Sigmoid colon (tissue), 7 donors: ENCODE results near the gene RER1. TPM values are rescaled to one million over a fixed set of nuclear protein-coding genes. Genes with fewer than 3 reads are reported as not detected.

Experiments
- DNase-seq: peaks from one replicate; pipeline ENCODE4 v3.0.0-alpha.2; 2019
- H3K27ac ChIP-seq, 4 donors: fragments of 200-600 bp; sonication (generic); one replicate each; pipeline ENCODE4 v1.5.1; 2016 to 2019; ENCODE audit warnings: mild to moderate bottlenecking in 1 of 4
- H3K27me3 ChIP-seq, 3 donors: fragments of 200-600 bp; sonication (generic); one replicate each; pipeline ENCODE4 v1.5.1; 2019; ENCODE audit warnings: mild to moderate bottlenecking in 1 of 3
- H3K36me3 ChIP-seq, 4 donors: fragments of 200-600 bp; sonication (generic); one replicate each; pipeline ENCODE4 v1.5.1; 2016 to 2019
- H3K4me1 ChIP-seq, 4 donors: fragments of 200-600 bp; sonication (generic); one replicate each; pipeline ENCODE4 v1.5.1; 2017 to 2019
- H3K4me3 ChIP-seq, 4 donors: fragments of 200-600 bp; sonication (generic); one replicate each; pipeline ENCODE4 v1.5.1; 2017 to 2019; ENCODE audit warnings: mild to moderate bottlenecking in 2 of 4, moderate library complexity in 1 of 4
- H3K9me3 ChIP-seq, 4 donors: fragments of 200-600 bp in 3 of 4; sonication (generic) in 3 of 4; one replicate each; pipeline versions ENCODE4 v1.5.1 to v1.6.1; 2013 to 2019
- CTCF ChIP-seq, 4 experiments: fragments of 450-650 bp in 3 of 4; fragments of 200-600 bp in 1 of 4; IDR thresholded peaks; one replicate each; pipeline ENCODE4 v1.5.1; 2016 to 2019; ENCODE audit warnings: antibody characterized with exemption in 4 of 4, mild to moderate bottlenecking in 3 of 4, moderate library complexity in 2 of 4
- EP300 ChIP-seq, 4 donors: sonication (generic); formaldehyde crosslinking; IDR thresholded peaks; one replicate each; pipeline ENCODE4 v1.6.1; 2017; ENCODE audit warnings: antibody characterized with exemption in 4 of 4
- POLR2A ChIP-seq, 2 donors: fragments of 450-650 bp; IDR thresholded peaks; one replicate each; pipeline ENCODE4 v1.6.1; 2016; ENCODE audit warnings: antibody characterized with exemption in 2 of 2, mild to moderate bottlenecking in 2 of 2, moderate library complexity in 2 of 2
- POLR2AphosphoS5 ChIP-seq, 4 donors: sonication (generic); formaldehyde crosslinking; IDR thresholded peaks; one replicate each; pipeline ENCODE4 v1.6.1; 2017; ENCODE audit warnings: antibody characterized with exemption in 4 of 4
- WGBS, 2 donors: extraction: QIAGEN DNeasy Blood & Tissue Kit; methylation state at CpG; one replicate each; pipeline ENCODE4 v1.1.7; 2013; 5-methylcytosine and 5-hydroxymethylcytosine counted together
- intact Hi-C: fragments of 100-400 bp; cut with DNase I; formaldehyde crosslinking; loops from one replicate; pipeline ENCODE4 v1.15.1; 2023
- polyA plus RNA-seq, 3 donors: library from polyadenylated mRNA; stranded (reverse); fragments of 200-250 nt; gene quantifications; one replicate each; pipeline ENCODE4 v1.2.3, GENCODE V29; 2013
- total RNA-seq, 4 donors: library from RNA; depleted of rRNA; stranded (reverse); fragments of >200 nt; gene quantifications; one replicate each; pipeline ENCODE4 v1.1.0, GENCODE V29; 2016
- donor health status: healthy with polysubstance abuse.
- donor health status: Bipolar disorder and iron deficiency.
- donor health status: healthy.

The RER1 gene
- total and polyA plus RNA-seq, 7 donors: 40.8 to 113 (median 51.7) TPM

DNA sequence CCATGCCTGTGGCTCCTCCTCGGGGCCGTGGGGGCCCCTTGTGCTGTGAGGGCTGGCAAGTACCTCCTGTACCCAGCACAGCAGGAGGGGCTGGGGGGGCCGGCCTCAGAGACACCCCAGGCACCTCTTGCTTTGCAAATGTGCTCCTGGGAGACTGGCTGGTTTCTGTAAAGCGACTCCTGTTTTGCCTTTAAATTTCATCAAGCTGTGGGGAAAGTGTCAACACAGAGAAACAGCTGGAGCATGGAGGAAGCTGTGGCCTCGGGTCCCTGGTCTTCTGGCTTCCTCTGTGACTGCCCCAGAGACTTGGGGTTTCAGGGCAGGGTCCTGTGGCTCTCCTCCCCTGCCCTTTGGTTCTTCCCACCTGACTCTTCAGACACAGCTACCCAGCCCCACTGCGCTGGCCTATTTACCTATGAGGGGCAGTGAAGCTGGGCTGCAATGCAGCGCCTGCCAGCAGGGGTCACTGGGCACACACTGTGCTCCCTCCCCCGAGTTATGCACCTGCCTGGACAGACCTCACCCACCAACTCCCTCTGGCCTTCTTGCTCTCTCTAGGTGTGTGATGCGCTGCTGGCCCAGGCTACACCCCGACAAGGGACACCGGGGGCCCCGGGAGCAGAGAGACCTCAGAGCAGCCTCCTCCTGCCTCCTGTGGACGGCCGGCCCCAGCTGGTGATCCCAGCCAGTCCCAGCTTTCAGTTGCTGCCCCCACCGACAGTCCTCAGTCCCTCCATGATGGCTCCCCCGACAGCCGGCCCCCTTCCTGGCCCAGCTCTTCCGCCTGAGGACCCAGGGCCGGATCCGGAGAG, 38.3 kb downstream of the RER1 start:
- Histone ChIP-seq H3K27me3 (peaks cover 5 to 91% (median 50%) of the 10 kb centered on the region in 3 donors), H3K4me1 (no peaks in the 10 kb centered on the region), H3K36me3 (no peaks in the 10 kb centered on the region), H3K27ac (no peak overlapping the region), H3K4me3 (no peak overlapping the region), H3K9me3 (peaks cover 0 to 6% (median 4%) of the 10 kb centered on the region in 4 donors)
- intact Hi-C loops: no loop called here
- DNase-seq: no peak
- 78 to 90% methylated on average over 20 of the region's 20 CpGs for whole genome bisulfite sequencing, 2 donors
- TF ChIP-seq EP300 (IDR thresholded peaks at IDR 0.05) (no peak), POLR2A (IDR thresholded peaks at IDR 0.05) (no peak), CTCF (IDR thresholded peaks at IDR 0.05) (no peak), POLR2AphosphoS5 (IDR thresholded peaks at IDR 0.05) (no peak)

DNA sequence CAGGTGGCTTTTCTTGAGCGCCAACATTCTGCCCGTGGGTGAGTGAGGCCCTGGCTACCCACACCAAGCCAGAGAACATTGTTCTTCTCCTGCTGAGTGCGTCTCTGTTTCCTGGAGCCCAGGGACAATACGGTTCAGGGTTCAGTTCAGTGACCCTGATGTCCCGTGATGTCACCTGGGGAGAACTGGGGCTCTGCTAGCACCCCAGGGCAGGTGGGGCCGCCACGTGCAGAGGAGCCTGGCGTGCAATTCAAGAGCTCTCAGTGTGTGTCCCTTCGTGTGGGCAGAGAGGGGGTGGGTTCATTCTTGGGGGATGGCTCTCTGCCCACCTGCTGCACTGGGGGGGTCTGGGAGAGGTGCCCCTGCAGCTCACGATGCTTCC, 38.9 kb downstream of the RER1 start:
- H3K4me1 ChIP-seq: no peaks in the 10 kb centered on the region
- peaks cover 5 to 95% (median 50%) of the 10 kb centered on the region in 3 donors for H3K27me3 ChIP-seq
- intact Hi-C loops: no loop called here

GRCh38 chr1:2431103-2431502, 39.5 kb downstream of the RER1 start:
- Histone ChIP-seq H3K36me3 (no peaks in the 10 kb centered on the region), H3K4me1 (no peaks in the 10 kb centered on the region), H3K4me3 (no peak overlapping the region), H3K9me3 (peaks cover 0 to 6% (median 4%) of the 10 kb centered on the region in 4 donors), H3K27me3 (peaks cover 5 to 91% (median 50%) of the 10 kb centered on the region in 3 donors), H3K27ac (no peak overlapping the region)
- intact Hi-C loops: no loop called here
- 51 to 76% methylated on average over 16 of the region's 16 CpGs for WGBS, 2 donors
- no peak for DNase-seq
- TF ChIP-seq POLR2A (IDR thresholded peaks at IDR 0.05) (no peak), CTCF (IDR thresholded peaks at IDR 0.05) (no peak), EP300 (IDR thresholded peaks at IDR 0.05) (no peak), POLR2AphosphoS5 (IDR thresholded peaks at IDR 0.05) (no peak)

More for the DNA sequence above, 38.9 kb downstream of the RER1 start:
- Histone ChIP-seq H3K27ac (no peak overlapping the region), H3K36me3 (no peaks in the 10 kb centered on the region), H3K9me3 (peaks cover 0 to 6% (median 4%) of the 10 kb centered on the region in 4 donors), H3K4me3 (no peak overlapping the region)
- TF ChIP-seq POLR2A (IDR thresholded peaks at IDR 0.05) (no peak), CTCF (IDR thresholded peaks at IDR 0.05) (no peak), EP300 (IDR thresholded peaks at IDR 0.05) (no peak), POLR2AphosphoS5 (IDR thresholded peaks at IDR 0.05) (no peak)
- DNase-seq: no peak
- WGBS, 2 donors: 84% methylated on average over 10 of the region's 10 CpGs

DNA sequence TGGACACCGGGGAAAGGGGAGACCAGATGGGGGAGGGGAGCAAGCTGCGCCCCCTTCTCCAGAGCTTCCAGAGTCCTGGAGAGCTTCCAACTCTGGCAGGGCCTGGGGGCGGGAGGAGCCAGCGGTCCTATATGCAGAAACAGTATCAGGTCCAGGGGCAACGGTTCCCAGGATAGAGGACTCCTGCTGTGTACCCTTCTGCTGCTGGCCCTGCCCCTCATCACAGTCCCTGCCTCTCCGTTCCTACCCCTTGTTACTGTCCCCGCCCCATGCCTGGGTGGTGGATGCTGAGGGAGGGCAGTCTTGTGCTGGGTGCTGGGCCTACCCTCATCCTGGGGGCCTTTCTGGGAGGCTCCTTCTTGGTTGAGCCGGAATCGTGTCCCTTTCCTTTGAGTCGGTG, 39.9 kb downstream of the RER1 start:
- no peak overlapping the region for H3K4me3 ChIP-seq
- no peak overlapping the region for H3K27ac ChIP-seq
- 71 to 73% methylated on average over 10 of the region's 10 CpGs for WGBS, 2 donors
- H3K36me3 ChIP-seq: no peaks in the 10 kb centered on the region
- peaks cover 5 to 88% (median 50%) of the 10 kb centered on the region in 3 donors for H3K27me3 ChIP-seq
- H3K9me3 ChIP-seq: peaks cover 0 to 6% (median 4%) of the 10 kb centered on the region in 4 donors
- TF ChIP-seq POLR2A (IDR thresholded peaks at IDR 0.05): no peak
- TF ChIP-seq EP300 (IDR thresholded peaks at IDR 0.05): no peak
- TF ChIP-seq CTCF (IDR thresholded peaks at IDR 0.05): no peak
- TF ChIP-seq POLR2AphosphoS5 (IDR thresholded peaks at IDR 0.05): no peak
- intact Hi-C loops: no loop called here
- no peak for DNase-seq
- H3K4me1 ChIP-seq: no peaks in the 10 kb centered on the region
